Stimulated activated CD8-positive, alpha-beta memory T cell treated with anti-CD3 and anti-CD28 coated beads, Interleukin-7, amount 100 ng/mL, for 24 hours (primary cell): Measurements from ENCODE around the gene SORCS2.
"Not testable (repeated sequence)": the region's sequence is repeated elsewhere in the genome, so short reads cannot be mapped to it uniquely, and the experiment has no call there.

Experiments used
- DNase-seq: peaks from one replicate; pipeline ENCODE4 v3.0.0-alpha.2; 2020; ENCODE audit warnings: low read depth

Gene SORCS2

DNA sequence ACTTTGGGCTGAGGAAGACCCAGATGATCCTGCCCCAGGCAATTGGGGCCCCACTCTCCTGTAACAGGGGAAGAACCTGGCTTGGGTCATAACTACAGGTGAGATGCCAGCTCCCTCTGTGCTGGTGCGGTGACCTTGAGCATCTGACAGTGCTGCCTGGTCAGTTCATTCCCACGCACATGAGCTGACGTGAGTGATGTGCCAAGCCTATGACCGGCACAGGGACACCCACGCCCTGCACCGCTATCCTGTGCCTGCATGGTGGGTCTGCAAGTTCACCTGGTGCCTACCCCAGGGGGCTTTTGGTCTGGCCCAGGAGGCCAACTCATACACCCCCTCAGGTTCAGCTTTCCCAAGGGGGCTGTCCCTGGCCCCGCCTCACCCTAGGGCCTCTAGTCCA is 366.1 kb downstream of the SORCS2 start:
- no peak for DNase-seq

DNA sequence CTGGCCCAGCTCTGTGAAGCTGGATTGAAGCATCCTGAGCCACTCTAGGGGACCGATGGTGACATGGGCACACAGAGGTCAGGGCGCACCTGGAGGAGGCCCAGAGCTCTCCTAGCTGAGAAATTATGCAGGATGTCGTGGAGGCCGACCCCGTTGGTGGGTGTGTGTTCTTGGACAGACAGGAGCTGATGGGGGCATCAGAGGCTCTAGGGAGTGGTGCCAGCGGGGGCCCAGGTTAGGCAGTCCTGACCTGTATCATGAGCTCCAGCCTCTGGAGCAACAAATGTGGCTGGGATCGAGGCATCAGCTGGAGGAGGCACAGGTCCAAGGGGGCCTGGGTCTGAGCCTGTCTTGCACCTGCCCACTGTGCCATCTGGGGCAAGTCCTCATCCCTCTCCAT is 367.0 kb downstream of the SORCS2 start:
- DNase-seq, result no peak

DNA sequence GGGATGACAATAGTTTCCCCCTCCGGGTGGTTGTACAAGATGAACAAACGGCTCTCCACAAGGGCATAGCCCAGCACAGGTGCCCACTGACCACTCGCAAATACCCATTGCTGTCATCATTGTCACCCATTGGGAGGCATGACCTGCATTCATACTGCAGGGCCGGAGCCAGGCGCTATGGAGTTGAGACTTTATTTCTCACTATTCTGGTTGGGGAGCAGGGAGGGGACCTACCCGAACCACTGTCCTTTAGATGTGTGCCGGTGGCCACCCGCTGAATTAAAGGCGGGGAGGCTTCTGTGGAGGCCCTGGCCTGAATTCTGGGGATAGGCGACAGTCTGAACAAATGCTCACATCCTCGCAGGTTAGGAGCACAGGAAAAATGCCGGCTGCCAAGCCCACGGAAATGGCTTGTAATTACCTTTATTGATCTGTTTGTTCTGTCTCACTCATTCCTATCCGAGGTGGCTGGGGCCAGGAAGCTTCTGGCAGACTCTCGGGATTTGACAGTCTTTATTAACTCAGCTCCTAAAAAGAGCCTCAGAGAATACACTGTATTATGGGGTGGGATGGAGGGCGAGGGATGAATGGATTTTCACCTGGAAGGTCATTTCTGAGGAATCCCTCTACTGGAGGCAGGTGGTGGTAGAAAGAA is 367.5 kb downstream of the SORCS2 start:
- DNase-seq, result no peak

DNA sequence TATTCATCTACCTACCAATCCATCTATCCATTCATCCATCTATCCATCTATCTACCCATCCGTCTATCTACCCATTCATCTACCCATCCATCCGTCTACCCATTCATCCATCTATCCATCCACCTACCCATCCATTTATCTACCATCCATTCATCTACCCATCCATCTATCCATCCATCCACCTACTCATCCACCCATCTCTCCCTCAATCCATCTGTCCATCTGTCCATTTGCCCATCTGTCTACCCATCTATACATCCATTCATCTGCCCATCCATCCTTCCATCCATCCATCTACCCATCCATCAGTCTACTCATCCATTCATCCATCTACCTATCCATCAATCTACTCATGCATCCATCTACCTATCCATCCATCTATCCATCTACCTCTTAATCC is 369.2 kb downstream of the SORCS2 start:
- DNase-seq, result no peak

DNA sequence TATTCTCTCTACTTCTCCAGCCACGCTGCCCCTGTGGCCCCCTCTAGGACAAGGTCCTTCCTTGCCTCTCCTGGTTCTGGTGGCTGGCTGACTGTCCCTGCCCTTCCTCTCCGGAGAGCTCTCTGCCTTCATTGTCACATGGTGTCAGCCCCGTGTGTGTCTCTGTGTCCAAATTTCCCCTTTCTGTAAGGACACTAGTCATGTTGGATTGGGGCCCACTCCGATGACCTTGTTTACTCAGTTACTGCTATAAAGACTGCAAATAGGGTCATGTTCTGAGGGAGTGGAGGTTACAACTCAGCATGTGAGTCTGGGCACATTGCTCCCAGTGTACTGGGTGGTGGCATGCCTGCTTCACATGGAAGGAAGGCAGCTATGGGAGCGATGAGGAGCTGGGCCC is 371.9 kb downstream of the SORCS2 start:
- DNase-seq, result no peak

DNA sequence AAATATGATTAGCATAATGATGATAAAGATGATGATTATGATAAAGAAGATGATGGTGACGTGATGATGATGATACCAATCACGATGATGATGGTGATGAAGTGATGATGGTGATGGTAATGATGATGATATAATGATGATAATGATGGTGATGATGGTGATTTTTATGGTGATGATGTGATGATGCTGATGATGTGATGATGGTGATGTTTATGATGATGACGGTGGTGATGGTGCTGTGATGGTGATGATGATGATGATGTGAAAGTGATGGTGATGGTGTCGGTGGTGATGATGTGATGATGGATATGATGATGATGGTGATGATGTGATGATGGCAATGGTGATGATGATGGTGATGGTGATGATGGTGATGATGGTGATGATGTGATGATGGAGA is 373.1 kb downstream of the SORCS2 start:
- no peak for DNase-seq

DNA sequence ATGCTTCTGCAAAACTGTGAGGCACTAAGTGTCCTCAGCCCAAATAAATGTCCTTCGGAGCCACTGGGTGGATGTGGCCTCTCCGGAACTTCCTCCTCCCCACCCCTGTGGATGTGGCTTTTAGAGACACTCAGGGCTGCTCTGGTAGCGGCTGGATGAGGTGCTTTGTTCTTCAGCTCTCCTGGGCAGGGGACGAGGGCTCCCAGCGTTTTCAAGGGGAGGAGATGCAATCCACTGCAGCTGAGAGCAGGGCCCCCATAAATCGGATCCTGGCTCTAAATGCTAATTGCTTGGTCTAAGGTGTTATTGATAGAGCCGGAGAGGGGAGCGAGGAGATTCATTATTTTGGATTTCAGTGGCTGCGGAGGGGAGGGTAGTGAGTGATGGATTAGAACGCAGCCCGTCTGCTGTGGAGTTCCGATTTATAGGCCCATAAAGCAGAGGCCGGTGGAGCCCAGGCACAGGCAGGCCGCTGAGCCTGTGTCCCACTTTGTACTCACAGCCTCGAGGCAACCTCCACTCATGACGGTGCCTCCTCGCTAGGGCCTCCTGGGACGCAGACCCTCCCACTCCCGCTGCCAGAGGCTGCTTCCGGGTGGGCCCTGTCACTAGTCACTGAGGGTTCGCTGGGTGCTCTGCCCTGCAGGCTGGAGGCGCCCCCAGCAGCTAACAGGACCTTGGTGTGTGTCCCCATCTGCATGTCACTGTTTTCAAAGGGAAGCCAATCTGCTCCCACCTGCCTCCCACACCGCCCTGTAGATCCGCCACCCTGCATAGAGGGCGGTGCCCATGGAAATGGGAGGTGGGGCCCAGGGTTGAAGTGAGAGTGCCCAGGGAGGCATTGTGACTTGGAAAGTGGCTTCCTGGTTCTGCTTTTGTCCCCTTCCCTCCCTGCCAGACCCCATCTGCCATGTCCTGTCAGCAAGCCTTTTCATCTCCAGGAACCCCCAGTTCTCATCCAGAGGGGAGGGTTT is 377.8 kb downstream of the SORCS2 start:
- no peak for DNase-seq

DNA sequence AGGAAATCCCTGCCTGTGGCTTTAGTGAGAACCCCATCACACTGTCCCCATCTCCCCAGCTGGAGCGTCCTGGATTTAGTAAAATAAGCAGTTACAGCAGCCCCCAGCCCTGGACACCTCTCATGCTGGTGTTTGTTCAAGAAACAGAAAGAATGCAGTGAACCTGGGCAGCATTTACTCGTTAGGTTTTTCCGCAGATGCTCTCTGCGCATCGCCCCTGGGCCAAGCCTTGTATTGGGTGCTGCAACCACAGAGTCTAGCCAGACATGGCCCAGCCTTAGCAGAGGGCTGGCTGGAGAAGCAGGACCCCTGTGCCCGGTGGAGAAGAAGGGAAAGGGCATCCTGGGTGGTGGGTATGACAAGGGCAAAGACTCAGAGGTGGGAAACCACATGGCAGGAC is 378.7 kb downstream of the SORCS2 start:
- DNase-seq, result no peak

DNA sequence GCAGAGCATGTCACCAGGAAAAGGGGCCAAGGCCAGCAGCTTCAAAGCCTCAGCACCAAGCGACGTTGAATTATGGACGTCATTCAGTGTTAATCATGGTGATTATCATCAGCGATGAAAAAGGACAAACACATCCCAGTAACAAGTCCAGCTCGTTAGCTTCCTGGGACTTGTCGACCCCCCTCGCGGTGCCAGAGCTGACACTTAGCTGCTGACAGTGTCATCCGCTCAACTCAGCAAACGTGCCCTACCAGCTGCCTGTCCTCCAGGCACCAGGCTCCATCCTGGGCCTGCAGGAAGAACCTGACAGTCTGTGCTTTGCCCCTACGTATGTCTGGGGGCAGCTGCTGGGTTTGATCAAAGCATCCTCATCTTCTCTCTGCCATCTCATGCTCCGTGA is 379.4 kb downstream of the SORCS2 start:
- DNase-seq, result no peak

DNA sequence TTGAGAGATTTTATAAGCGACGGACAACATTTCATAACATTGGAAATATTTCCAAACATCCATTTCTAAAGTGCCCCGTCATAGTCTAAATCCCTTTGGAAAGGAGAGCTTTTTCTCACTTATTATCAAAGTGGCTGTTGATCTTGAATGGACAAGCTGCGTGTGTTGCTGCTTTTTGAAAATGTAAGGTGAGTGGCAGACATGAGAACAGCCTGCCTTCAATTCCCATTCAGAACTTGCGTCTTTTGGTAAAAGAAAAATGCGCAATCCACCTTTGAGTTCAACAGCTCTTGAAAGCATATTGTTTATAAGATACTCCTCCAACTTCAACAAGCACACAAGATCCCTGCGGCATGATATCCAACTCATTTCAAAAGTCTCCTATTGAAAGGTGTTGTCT is 380.6 kb downstream of the SORCS2 start:
- DNase-seq, result no peak

DNA sequence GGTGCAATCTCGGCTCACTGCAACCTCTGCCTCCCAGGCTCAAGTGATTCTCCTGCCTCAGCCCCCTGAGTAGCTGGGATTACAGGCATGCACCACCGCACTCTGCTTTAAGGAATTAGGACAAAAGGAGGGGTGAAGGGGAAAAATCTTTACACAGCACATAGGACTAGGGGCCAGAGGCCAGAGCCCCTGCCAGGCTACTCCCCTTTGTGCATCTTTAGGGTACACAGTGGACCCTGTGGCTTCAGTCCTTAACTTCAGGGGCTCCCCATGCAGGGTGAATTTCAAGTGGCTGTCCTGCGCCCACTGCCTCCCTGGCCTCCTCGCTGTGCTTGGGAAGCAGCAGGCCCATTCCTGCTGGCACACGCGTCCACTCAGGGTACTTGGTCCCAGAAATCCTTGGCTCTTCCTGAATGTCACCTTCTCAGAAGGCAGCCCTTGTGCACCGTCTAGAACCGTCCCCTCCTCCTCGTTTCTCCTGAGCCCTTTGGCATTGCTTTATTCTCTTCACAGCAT is 381.3 kb downstream of the SORCS2 start:
- no peak for DNase-seq

DNA sequence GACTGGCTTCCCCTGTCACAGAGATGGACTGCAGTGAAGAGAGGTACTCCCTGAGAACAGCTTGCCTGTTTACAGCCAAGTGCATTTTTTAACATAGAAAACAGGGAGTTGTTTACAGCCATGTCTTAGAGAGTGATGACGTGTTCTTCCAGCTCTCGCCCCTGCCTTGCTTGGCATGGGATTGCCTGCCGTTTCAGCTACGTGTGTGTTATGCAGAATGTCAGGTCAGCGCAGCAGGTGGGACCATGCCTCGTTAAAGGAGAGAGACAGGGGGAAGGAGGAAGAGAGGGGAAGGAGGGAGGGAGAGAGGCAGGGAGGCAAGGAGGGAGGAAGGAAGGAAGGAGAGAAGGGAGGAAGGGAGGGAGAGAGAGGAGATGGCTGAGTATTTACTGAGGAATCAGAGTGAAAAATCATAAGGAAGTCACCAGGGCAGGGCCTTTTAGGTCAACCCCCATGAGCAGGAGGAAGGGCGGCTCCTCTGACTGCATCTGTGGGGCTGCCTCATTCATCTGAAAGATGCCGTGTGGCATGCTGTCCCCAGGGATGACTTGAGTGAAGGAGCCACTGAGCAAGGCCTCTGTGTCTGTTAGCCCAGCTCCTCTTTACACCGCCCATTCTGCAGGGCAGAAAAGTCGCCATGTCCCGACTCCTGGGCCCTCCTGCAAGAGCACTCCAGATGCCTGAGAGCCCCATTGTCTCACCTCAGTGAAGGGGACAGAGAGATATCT is 382.1 kb downstream of the SORCS2 start:
- no peak for DNase-seq

DNA sequence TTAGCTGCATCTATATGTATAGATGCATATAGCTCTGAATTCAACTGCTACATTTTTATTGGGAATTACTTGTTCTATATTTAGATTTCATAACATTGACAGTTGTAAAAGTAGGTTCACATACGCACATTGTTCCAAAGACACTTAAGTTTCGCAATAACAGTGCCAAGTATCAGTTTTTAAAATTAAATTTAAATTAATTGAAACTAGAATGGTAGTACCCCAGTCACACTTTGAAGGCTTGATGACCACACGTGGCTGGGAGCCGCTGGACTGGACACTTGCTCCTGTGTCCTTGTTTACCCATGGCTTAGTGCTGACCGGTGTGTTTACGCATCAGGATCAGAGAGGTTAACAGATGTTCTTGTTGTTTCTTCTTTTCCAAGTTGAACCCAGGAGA is 383.1 kb downstream of the SORCS2 start:
- DNase-seq, result no peak

DNA sequence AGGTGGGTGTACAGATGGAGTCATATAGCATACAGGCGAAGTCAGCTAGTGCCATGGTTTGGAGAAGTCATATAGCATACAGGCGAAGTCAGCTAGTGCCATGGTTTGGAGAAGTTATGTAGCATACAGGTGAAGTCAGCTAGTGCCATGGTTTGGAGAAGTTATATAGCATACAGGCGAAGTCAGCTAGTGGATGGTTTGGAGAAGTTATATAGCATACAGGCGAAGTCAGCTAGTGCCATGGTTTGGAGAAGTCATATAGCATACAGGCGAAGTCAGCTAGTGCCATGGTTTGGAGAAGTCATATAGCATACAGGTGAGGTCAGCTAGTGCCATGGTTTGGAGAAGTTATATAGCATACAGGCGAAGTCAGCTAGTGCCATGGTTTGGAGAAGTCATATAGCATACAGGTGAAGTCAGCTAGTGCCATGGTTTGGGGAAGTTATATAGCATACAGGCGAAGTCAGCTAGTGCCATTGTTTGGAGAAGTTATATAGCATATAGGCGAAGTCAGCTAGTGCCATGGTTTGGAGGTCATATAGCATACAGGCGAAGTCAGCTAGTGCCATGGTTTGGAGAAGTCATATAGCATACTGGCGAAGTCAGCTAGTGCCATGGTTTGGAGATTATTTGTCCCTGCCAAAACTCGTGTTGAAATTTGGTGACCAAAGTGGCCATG is 385.2 kb downstream of the SORCS2 start:
- not testable (repeated sequence) for DNase-seq

DNA sequence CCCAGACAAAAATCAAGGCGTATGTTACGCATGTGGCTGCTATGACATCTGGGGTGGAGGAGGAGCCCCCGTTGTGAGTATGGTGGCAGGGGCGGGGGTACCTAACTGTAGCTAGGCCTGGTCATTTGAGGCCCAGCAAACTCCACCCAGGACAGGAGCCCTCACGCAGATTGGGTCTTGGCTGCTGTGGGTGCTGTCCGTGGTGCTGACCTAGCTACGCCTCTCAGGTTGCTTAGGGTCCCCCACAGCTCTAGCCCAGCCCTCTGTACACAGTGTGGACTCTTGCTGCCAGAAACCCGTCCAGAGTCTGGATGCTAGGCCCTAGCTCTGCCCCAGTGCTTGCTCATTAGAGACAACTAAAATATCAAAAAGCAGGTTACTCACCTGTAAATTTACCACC is 389.1 kb downstream of the SORCS2 start:
- DNase-seq, result no peak

DNA sequence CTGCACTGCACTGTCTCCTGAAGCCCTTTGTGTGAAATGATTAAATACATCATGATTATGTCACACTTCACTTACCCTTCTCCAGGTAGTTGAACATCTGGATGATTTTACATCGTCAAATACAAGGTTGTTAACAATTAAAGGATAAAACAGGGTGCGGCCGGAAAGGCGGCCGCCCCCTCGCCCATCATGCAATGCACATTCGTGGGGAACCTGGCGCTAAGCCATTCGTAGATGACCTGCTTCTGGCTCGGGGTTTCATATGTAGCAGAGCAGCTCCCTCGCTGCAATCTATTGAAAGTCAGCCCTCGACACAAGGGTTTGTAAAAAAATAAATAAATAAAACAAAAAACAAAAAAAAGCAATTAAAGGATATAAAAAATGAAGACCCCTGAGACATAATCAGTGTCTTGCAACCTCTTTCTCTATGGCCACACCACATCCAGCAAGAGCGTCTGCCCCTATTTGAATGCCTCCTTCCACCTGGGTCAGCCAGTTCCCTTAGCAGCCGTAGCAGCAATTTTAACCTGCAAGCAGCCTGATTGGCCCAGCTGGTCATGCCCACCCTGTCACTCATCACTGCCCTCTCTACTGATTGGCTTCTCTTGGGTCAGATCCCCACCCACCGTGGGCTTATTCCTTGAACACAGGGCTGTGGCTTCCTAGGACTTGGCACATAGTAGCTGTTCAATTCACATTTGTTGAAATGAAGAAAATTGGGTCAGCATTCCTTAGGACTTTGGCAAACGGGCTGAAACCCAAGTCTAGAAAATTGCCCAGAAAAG is 390.2 kb downstream of the SORCS2 start:
- DNase-seq, result no peak

DNA sequence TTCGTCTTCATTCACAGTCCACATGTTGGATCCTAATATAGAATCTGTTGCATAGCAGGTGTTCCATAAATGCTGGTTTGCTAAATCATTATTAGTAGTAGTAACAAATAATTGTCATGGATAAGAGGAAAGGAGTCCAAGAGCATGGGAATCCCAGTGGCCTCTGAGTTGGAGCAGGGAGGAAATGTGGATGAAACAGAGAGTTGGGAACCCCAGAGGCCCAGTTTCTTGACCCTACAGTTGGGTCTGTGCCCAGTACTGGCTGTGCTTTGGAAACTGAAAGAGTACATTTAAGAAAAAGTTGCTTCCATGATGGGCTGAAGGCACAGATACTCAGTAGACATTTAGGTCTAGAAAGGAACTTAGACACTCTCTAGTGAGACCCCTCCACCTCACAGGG is 391.8 kb downstream of the SORCS2 start:
- DNase-seq, result no peak

DNA sequence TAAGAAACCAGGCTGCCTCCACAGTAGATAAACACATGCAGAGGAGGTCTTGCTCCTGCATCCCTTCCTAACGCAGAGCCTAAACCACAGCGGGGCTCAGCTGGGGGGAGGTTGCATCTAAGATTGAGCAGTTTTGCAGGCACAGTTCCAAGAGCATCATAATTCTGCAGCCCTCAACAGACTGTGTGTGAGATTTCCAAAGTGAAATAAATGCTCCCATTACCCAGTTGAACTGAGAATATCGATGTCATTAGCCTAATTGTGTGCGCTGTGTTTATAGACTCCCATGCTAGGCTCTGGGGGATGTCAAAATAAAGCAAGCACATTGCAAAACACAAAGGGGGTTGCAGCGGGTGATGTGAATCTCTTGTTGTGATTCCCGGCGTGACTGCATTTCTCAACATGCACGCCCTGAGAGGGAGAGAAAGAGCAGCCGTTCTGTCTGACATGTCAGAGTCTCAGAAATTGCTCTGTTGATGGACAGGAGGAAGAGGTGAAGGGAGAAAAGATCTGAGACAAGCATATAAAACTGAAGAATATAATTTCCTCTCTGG is 392.3 kb downstream of the SORCS2 start:
- DNase-seq, result no peak

DNA sequence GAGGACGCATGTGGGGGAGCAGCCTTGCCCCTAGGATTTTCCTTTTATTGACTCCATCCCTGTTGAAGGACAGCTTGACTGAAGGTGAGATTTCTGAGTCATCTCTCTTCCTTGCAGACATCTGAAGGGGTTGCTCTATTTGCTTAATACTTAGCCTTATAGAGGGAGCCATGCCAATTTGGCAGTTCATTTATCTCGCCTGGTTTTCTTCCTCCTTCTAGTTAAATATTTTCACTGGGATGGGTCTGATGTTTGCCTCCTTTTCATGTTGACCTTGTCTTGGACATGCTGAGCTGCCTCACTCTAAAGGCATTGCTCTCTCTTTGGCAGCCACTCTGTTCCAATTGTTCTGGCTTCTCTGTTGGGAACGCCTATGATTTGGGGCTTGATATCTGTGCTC is 393.4 kb downstream of the SORCS2 start:
- no peak for DNase-seq

DNA sequence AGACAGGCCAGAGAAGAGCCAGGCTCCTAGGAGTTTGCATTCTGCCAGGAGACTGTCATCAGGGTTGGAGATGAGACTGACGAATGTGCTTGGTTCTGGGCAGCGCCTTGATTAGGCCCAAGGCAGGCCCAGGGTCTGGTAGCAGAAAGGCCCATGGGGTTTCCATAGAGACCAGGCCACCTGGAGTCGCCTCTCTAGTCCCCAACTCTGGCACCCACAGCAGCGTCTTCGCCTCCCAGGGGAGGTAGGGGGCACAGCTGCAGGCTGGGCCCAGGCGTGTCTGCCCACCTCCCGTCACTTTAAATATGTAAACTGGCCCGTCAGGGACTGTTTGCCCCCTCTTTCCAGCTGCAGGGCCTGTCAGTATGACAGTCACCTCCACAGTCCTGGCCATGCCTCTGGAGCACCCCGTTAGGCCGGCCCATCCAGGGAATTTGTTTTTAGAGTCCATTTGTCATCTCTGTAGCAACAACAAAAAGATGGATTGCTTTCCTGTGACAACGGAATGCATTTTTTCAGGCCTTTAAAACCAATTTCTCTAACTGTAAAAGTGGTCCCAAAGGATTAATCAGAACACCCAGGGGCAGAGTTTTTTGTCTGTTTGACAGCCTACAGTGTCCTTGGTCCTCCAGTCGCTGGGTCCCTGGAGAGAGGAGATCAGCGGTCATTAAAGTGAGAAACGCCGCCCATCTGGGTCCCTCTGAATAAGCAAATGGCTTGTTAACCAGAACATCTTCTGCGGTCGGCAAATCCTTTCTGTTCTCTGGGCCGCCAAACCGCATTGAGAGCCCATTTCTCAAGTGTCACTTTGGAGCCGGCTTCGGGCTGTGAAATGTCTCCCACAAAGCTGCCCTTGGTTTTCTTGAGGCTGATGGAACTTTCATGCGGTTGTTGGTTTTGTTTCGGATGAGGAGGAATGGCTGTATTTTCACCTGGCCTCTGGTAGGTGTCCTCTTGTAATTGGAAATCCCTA is 395.4 kb downstream of the SORCS2 start:
- DNase-seq, result no peak
